COR-L47 (cell line): ENCODE data around the gene BTG2.

ENCODE experiments used
- DNase-seq: peaks from one replicate; lab custom pipeline; 2025; lab: John Stamatoyannopoulos, UW

The BTG2 gene

GRCh38 chr1:203276916-203277545, 28.3 kb upstream of the BTG2 start:
- no peak for DNase-seq

GRCh38 chr1:203278082-203278884, 27.0 kb upstream of the BTG2 start:
- no peak for DNase-seq

GRCh38 chr1:203278885-203279406, 26.4 kb upstream of the BTG2 start:
- DNase-seq = no peak

- DNase-seq = no peak
These were observed 25.3 kb upstream of the BTG2 start for GRCh38 chr1:203280061-203280460.

GRCh38 chr1:203281033-203281432, 24.3 kb upstream of the BTG2 start:
- no peak for DNase-seq

GRCh38 chr1:203281851-203282661, 23.3 kb upstream of the BTG2 start:
- DNase-seq = no peak

- no peak for DNase-seq
These were observed 22.4 kb upstream of the BTG2 start for GRCh38 chr1:203282720-203283542.

GRCh38 chr1:203283597-203283996, 21.7 kb upstream of the BTG2 start:
- DNase-seq = no peak

GRCh38 chr1:203284411-203285123, 20.8 kb upstream of the BTG2 start:
- DNase-seq = no peak

GRCh38 chr1:203286161-203286984, 18.9 kb upstream of the BTG2 start:
- DNase-seq = no peak

- no peak for DNase-seq
These were observed 18.0 kb upstream of the BTG2 start for GRCh38 chr1:203287109-203287893.

GRCh38 chr1:203287898-203288297, 17.4 kb upstream of the BTG2 start:
- DNase-seq = no peak

- peak; percentile 39 for DNase-seq
These were observed 16.9 kb upstream of the BTG2 start for GRCh38 chr1:203288400-203288799.

GRCh38 chr1:203289281-203289981, 15.9 kb upstream of the BTG2 start:
- DNase-seq = no peak

GRCh38 chr1:203289982-203290260, 15.4 kb upstream of the BTG2 start:
- no peak for DNase-seq

- DNase-seq = peak; percentile 92
These were observed 14.8 kb upstream of the BTG2 start for GRCh38 chr1:203290261-203291089.

- DNase-seq = no peak
These were observed 13.9 kb upstream of the BTG2 start for GRCh38 chr1:203291201-203292096.
